ENCODE measurements around the gene DNAH17. TPM values are rescaled to one million over a fixed set of nuclear protein-coding genes. Genes with fewer than 3 reads are reported as not detected.

Gene DNAH17
- total RNA-seq, 1 experiment from 2014 or later: 0.23 TPM

DNA sequence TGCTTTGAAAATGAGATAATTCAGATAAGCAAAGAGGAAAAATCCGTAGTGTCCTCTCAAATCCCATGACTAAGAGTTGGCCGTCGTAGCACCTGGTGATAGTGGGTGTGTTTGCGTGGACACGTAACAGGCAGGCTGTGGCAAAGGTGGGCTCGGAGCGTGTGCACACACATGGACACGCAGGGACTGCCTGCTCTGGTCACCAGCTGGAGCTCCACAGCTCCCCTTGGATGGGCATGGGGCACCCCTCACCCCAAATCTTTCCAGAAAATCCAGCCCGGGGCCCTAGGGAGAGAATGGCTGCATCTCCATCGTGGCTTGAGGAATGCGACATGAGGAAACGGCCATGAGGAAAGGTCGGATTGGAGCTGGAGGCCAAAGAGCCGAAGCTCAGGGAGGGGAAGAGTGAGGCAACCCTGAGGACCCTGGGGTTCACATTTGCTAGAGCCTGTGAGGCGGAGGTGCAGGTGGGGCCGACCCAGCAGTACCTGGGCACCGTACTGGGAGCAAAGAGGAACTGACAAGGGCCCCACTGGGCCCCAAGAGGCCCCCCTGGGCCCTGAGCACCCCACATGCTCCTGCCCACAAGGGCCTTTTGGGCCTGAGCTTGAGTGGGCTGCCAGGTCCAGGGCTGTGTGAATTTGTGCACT is 51.6 kb downstream of the DNAH17 start:
- TF ChIP-seq, protein P1, sequence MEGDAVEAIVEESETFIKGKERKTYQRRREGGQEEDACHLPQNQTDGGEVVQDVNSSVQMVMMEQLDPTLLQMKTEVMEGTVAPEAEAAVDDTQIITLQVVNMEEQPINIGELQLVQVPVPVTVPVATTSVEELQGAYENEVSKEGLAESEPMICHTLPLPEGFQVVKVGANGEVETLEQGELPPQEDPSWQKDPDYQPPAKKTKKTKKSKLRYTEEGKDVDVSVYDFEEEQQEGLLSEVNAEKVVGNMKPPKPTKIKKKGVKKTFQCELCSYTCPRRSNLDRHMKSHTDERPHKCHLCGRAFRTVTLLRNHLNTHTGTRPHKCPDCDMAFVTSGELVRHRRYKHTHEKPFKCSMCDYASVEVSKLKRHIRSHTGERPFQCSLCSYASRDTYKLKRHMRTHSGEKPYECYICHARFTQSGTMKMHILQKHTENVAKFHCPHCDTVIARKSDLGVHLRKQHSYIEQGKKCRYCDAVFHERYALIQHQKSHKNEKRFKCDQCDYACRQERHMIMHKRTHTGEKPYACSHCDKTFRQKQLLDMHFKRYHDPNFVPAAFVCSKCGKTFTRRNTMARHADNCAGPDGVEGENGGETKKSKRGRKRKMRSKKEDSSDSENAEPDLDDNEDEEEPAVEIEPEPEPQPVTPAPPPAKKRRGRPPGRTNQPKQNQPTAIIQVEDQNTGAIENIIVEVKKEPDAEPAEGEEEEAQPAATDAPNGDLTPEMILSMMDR (IDR thresholded peaks at IDR 0.05; ENCODE audit: insufficient read depth in 1 of 2, low read depth in 1 of 2, low read length in 1 of 2, severe bottlenecking in 1 of 2, unreplicated experiment in 1 of 2): no peak
- peaks cover 11% of the 10 kb centered on the region for H3K4me1 Mint-ChIP-seq (ENCODE audit: low read depth, unreplicated experiment)
- no peak overlapping the region for H3K4me3 Mint-ChIP-seq (ENCODE audit: unreplicated experiment)
- no peak for DNase-seq
- H3K27me3 ChIP-seq (replicated peaks; ENCODE audit: control insufficient read depth, insufficient read depth, low read length): no peaks in the 10 kb centered on the region
- ChIA-PET CTCF (no interaction called here), POLR2A (no interaction called here)
- H3K4me1 ChIP-seq: peaks cover 11% of the 10 kb centered on the region; the same call in 1 of the 2 replicates
- H3K36me3 ChIP-seq (ENCODE audit: control insufficient read depth, insufficient read depth, low read length): no peaks in the 10 kb centered on the region
- no peaks in the 10 kb centered on the region for H3K36me3 Mint-ChIP-seq (ENCODE audit: insufficient read depth, unreplicated experiment)
- H3K27me3 Mint-ChIP-seq (ENCODE audit: insufficient read depth, unreplicated experiment): peaks cover under 1% of the 10 kb centered on the region
- no TSS peak for BruUV-seq (replicated peaks)
- no peaks in the 10 kb centered on the region for H3K9me3 Mint-ChIP-seq (ENCODE audit: unreplicated experiment)
- H3K9me3 ChIP-seq: no peaks in the 10 kb centered on the region
- no peak overlapping the region for H3K27ac Mint-ChIP-seq (ENCODE audit: unreplicated experiment)
- intact Hi-C loops (cut with micrococcal nuclease; ENCODE audit: unreplicated experiment): no loop called here
- H3K4me3 ChIP-seq (ENCODE audit: low read depth, low read length): no peak overlapping the region

DNA sequence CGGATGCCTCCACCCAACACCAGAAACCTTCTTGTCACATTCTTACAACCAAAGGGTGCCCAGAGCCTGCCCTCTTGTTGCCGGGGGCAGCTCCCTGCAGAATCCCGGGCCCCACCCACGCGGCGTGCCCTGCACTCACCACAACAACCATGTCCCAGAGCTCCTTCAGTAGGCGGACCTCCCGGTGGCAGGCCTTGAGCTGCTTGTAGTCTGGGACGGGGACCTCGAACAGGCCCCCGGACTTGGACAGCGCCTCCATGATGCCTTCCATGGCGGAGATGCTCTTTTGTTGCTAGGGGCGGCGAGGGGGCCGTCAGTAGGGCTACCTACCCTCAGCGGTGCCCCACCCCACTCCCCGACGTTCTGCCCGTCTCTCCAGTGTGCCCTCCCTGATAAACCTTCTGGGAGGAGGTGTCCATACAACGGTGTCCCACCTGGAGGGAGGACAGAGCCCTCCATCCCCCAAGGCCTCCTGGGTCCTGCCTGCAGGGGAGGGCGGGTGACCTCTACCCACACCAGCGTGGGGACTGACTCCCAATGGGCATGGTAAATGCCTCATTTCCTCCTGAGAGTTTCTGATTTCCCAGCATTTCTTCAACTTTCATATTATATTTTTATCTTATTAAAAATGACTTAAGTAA is 52.2 kb downstream of the DNAH17 start:
- Histone ChIP-seq H3K4me3 (ENCODE audit: low read depth, low read length) (no peak overlapping the region), H3K4me1 (peaks cover 11% of the 10 kb centered on the region; the same call in 1 of the 2 replicates), H3K27me3 (replicated peaks; ENCODE audit: control insufficient read depth, insufficient read depth, low read length) (no peaks in the 10 kb centered on the region), H3K9me3 (no peaks in the 10 kb centered on the region), H3K36me3 (ENCODE audit: control insufficient read depth, insufficient read depth, low read length) (no peaks in the 10 kb centered on the region)
- H3K4me3 Mint-ChIP-seq (ENCODE audit: unreplicated experiment): no peak overlapping the region
- CTCF ChIA-PET: no interaction called here
- no peak overlapping the region for H3K27ac Mint-ChIP-seq (ENCODE audit: unreplicated experiment)
- TF ChIP-seq, protein P1 (IDR thresholded peaks at IDR 0.05; ENCODE audit: insufficient read depth in 1 of 2, low read depth in 1 of 2, low read length in 1 of 2, severe bottlenecking in 1 of 2, unreplicated experiment in 1 of 2): no peak
- H3K9me3 Mint-ChIP-seq (ENCODE audit: unreplicated experiment): no peaks in the 10 kb centered on the region
- POLR2A ChIA-PET: no interaction called here
- peaks cover 11% of the 10 kb centered on the region for H3K4me1 Mint-ChIP-seq (ENCODE audit: low read depth, unreplicated experiment)
- no peak for DNase-seq
- H3K36me3 Mint-ChIP-seq (ENCODE audit: insufficient read depth, unreplicated experiment): no peaks in the 10 kb centered on the region
- peaks cover 6% of the 10 kb centered on the region for H3K27me3 Mint-ChIP-seq (ENCODE audit: insufficient read depth, unreplicated experiment)
- BruUV-seq (replicated peaks): no TSS peak
- intact Hi-C loops (cut with micrococcal nuclease; ENCODE audit: unreplicated experiment): no loop called here

DNA sequence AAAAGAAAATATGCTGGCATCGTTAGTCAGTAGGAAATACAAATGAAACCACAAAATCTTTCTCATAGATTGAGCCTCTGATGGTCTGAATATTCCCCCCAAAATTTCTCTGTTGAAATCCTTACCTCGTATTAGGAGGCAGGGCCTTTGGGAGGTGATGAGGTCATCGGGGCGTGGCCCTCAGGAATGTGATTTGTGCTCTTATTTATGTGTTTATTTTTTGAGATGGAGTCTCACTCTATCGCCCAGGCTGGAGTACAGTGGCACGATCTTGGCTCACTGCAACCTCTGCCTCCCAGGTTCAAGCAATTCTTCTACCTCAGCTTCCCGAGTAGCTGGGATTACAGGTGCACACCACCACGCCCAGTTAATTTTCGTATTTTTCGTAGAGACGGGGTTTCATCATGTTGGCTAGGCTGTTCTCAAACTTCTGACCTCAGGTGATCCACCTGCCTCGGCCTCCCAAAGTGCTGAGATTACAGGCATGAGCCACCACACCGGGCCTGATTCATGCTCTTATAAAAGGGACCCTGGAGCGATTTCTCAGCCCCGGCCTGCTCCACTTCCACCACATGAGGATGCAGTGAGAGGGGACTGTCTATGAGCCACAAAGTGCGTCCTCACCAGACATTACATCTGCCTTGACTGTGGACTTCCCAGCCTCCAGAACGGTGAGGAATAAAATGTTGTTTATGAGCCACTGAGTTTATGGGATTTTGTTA is 53.1 kb downstream of the DNAH17 start:
- H3K4me3 Mint-ChIP-seq (ENCODE audit: unreplicated experiment): no peak overlapping the region
- no peaks in the 10 kb centered on the region for H3K9me3 Mint-ChIP-seq (ENCODE audit: unreplicated experiment)
- Histone ChIP-seq H3K9me3 (no peaks in the 10 kb centered on the region), H3K4me3 (ENCODE audit: low read depth, low read length) (no peak overlapping the region), H3K27me3 (replicated peaks; ENCODE audit: control insufficient read depth, insufficient read depth, low read length) (no peaks in the 10 kb centered on the region), H3K4me1 (peaks cover 11% of the 10 kb centered on the region; the same call in 1 of the 2 replicates), H3K36me3 (ENCODE audit: control insufficient read depth, insufficient read depth, low read length) (no peaks in the 10 kb centered on the region)
- BruUV-seq (replicated peaks): no TSS peak
- H3K27ac Mint-ChIP-seq (ENCODE audit: unreplicated experiment): no peak overlapping the region
- intact Hi-C loops (cut with micrococcal nuclease; ENCODE audit: unreplicated experiment): no loop called here
- CTCF ChIA-PET: no interaction called here
- no peaks in the 10 kb centered on the region for H3K36me3 Mint-ChIP-seq (ENCODE audit: insufficient read depth, unreplicated experiment)
- H3K4me1 Mint-ChIP-seq (ENCODE audit: low read depth, unreplicated experiment): peaks cover 11% of the 10 kb centered on the region
- DNase-seq: no peak
- peaks cover 9% of the 10 kb centered on the region for H3K27me3 Mint-ChIP-seq (ENCODE audit: insufficient read depth, unreplicated experiment)
- POLR2A ChIA-PET: no interaction called here
- TF ChIP-seq, protein P1 (IDR thresholded peaks at IDR 0.05; ENCODE audit: insufficient read depth in 1 of 2, low read depth in 1 of 2, low read length in 1 of 2, severe bottlenecking in 1 of 2, unreplicated experiment in 1 of 2): no peak
